HepG2 (cell line): ENCODE results near the gene RARRES1. TPM values are rescaled to one million over a fixed set of nuclear protein-coding genes. Genes with fewer than 3 reads are reported as not detected.

Experiments used
- ATAC-seq: fragments of 200-7000 bp; cut with Tn5 transposase; 3 replicates; pipeline ENCODE4 v1.9.1; 2020; ENCODE audit warnings: mild to moderate bottlenecking, moderate library complexity
- BruUV-seq: library from RNA; stranded (reverse); fragments of 400-500 nt; replicated peaks from 2 replicates; lab custom pipeline; 2021; lab: Mats Ljungman, UMichigan
- CTCF ChIA-PET: fragments of 300-600 bp; formaldehyde crosslinking; extraction: SDS; loops from one replicate; lab custom pipeline; 2021; ENCODE audit warnings: low total read pairs, inconsistent platforms, low intra/inter-chr PET ratio; lab: Yijun Ruan, JAX
- POLR2A ChIA-PET: fragments of 350-600 bp; sonication (Branson Sonifier 250); formaldehyde crosslinking; loops from one replicate; lab custom pipeline; 2020; ENCODE audit warnings: antibody characterized with exemption, inconsistent platforms; lab: Yijun Ruan, JAX
- DNase-seq: peaks from one replicate; pipeline ENCODE4 v3.0.0-alpha.2; 2015; ENCODE audit warnings: low spot score
- FAIRE-seq: peaks from 3 replicates; lab custom pipeline; 2011; peaks lifted over from hg19 to GRCh38; lab: Jason Lieb, UNC
- H2AFZ ChIP-seq: one replicate; pipeline ENCODE4 v1.6.1; 2011; ENCODE audit warnings: low read length, inconsistent platforms
- H3K27ac ChIP-seq: fragments of 300-600 bp; 3 replicates; pipeline ENCODE4 v1.8.0; 2011; ENCODE audit warnings: mixed run types, mild to moderate bottlenecking, mixed read lengths, low read length, inconsistent platforms; ENCODE audit not compliant: insufficient read depth; ENCODE audit errors: extremely low read length
- H3K27me3 ChIP-seq, 2 experiments: fragments of 200-600 bp in 1 of 2; 2 replicates in 1 of 2; 3 replicates in 1 of 2; pipeline versions ENCODE4 v1.6.0 to v1.8.0; 2011; ENCODE audit warnings: low read length in 2 of 2, mild to moderate bottlenecking in 2 of 2, moderate library complexity in 2 of 2, inconsistent platforms in 1 of 2; ENCODE audit not compliant: insufficient read depth in 2 of 2, control insufficient read depth in 1 of 2
- H3K36me3 ChIP-seq, 2 experiments: fragments of 200-600 bp in 1 of 2; replicated peaks in 1 of 2; 2 replicates in 1 of 2; 3 replicates in 1 of 2; pipeline versions ENCODE4 v1.5.1 to v1.8.0; 2011; ENCODE audit warnings: low read length in 2 of 2, inconsistent platforms in 1 of 2; ENCODE audit not compliant: insufficient read depth in 2 of 2, control insufficient read depth in 1 of 2
- H3K4me1 ChIP-seq: 2 replicates; pipeline ENCODE4 v1.5.1; 2012; ENCODE audit warnings: low read length, inconsistent platforms; ENCODE audit not compliant: insufficient read depth
- H3K4me2 ChIP-seq: 2 replicates; pipeline ENCODE4 v1.6.0; 2011; ENCODE audit warnings: low read depth, low read length, inconsistent platforms
- H3K4me3 ChIP-seq, 3 experiments: fragments of 200-600 bp in 1 of 3; sonication (generic), shearing (Covaris generic) in 1 of 3; replicated peaks in 1 of 3; 2 replicates each; pipeline ENCODE4 v1.5.1; 2011 to 2016; ENCODE audit warnings: low read length in 3 of 3, inconsistent platforms in 2 of 3, low read depth in 2 of 3, mild to moderate bottlenecking in 2 of 3, control low read depth in 1 of 3, mixed read lengths in 1 of 3; ENCODE audit not compliant: insufficient read depth in 1 of 3
- H3K79me2 ChIP-seq: one replicate; pipeline ENCODE4 v1.6.1; 2011; ENCODE audit warnings: low read length, inconsistent platforms; ENCODE audit not compliant: insufficient read depth
- H3K9ac ChIP-seq: 2 replicates; pipeline ENCODE4 v1.6.0; 2011; ENCODE audit warnings: mild to moderate bottlenecking, low read depth, low read length, inconsistent platforms; ENCODE audit not compliant: insufficient read depth
- H3K9me3 ChIP-seq: 2 replicates; pipeline ENCODE4 v1.5.1; 2012; ENCODE audit warnings: mild to moderate bottlenecking, low read length
- H4K20me1 ChIP-seq: 2 replicates; pipeline ENCODE4 v1.6.0; 2011; ENCODE audit warnings: inconsistent platforms, mild to moderate bottlenecking, low read length, moderate library complexity; ENCODE audit not compliant: insufficient read depth
- E2F2 ChIP-seq: sonication (generic); formaldehyde crosslinking; IDR thresholded peaks from 2 replicates; pipeline ENCODE4 v1.4.0; 2020; ENCODE audit warnings: missing genetic modification reagents, borderline replicate concordance
- GPN1 ChIP-seq: sonication (generic); formaldehyde crosslinking; IDR thresholded peaks from 2 replicates; pipeline ENCODE4 v1.5.1; 2020; ENCODE audit warnings: missing genetic modification reagents, borderline replicate concordance
- HINFP ChIP-seq: sonication (generic); formaldehyde crosslinking; IDR thresholded peaks from 2 replicates; pipeline ENCODE4 v1.4.0; 2020; ENCODE audit warnings: low read depth, mild to moderate bottlenecking, missing genetic modification reagents
- MYPOP ChIP-seq: sonication (generic); formaldehyde crosslinking; IDR thresholded peaks from 2 replicates; pipeline ENCODE4 v1.8.1; 2023; ENCODE audit warnings: mild to moderate bottlenecking, moderate library complexity, missing genetic modification reagents
- NCOA5 ChIP-seq: sonication (generic); formaldehyde crosslinking; IDR thresholded peaks from 2 replicates; pipeline ENCODE4 v1.4.0; 2020; ENCODE audit warnings: missing genetic modification reagents
- PHF8 ChIP-seq: sonication (generic); formaldehyde crosslinking; IDR thresholded peaks from 2 replicates; pipeline ENCODE4 v1.5.0; 2020; ENCODE audit warnings: missing genetic modification reagents
- PTBP1 ChIP-seq: fragments of 200-400 bp; formaldehyde crosslinking; IDR thresholded peaks from 2 replicates; pipeline ENCODE4 v1.6.1; 2018; ENCODE audit warnings: low read length, low read depth; ENCODE audit not compliant: poor library complexity, severe bottlenecking
- SMAD1 ChIP-seq: sonication (generic); formaldehyde crosslinking; IDR thresholded peaks from 2 replicates; pipeline ENCODE4 v1.4.0; 2020; ENCODE audit warnings: missing genetic modification reagents, low read depth, mild to moderate bottlenecking, borderline replicate concordance
- TEAD2 ChIP-seq: sonication (generic); formaldehyde crosslinking; IDR thresholded peaks from 2 replicates; pipeline ENCODE4 v1.9.0; 2021; ENCODE audit warnings: missing genetic modification reagents
- ZFP41 ChIP-seq: sonication (generic); formaldehyde crosslinking; IDR thresholded peaks from 2 replicates; pipeline ENCODE4 v1.4.0; 2020; ENCODE audit warnings: mild to moderate bottlenecking, missing genetic modification reagents, borderline replicate concordance
- ZNF543 ChIP-seq: sonication (generic); formaldehyde crosslinking; IDR thresholded peaks from 2 replicates; pipeline ENCODE4 v1.4.0; 2020; ENCODE audit warnings: mild to moderate bottlenecking, missing genetic modification reagents
- ZNF547 ChIP-seq: sonication (generic); formaldehyde crosslinking; IDR thresholded peaks from 2 replicates; pipeline ENCODE4 v1.5.1; 2020; ENCODE audit warnings: mild to moderate bottlenecking, missing genetic modification reagents
- ZNF576 ChIP-seq: sonication (generic); formaldehyde crosslinking; IDR thresholded peaks from 2 replicates; pipeline ENCODE4 v1.4.0; 2020; ENCODE audit warnings: mild to moderate bottlenecking, missing genetic modification reagents
- ZNF709 ChIP-seq: sonication (generic); formaldehyde crosslinking; IDR thresholded peaks from 2 replicates; pipeline ENCODE4 v1.5.0; 2020; ENCODE audit warnings: mild to moderate bottlenecking, missing genetic modification reagents
- ZNF749 ChIP-seq: sonication (generic); formaldehyde crosslinking; IDR thresholded peaks from 2 replicates; pipeline ENCODE4 v1.8.0; 2022; ENCODE audit warnings: mild to moderate bottlenecking, missing genetic modification reagents, moderate library complexity, borderline replicate concordance
- ZNF781 ChIP-seq: sonication (generic); formaldehyde crosslinking; IDR thresholded peaks from 2 replicates; pipeline ENCODE4 v1.5.1; 2020; ENCODE audit warnings: borderline replicate concordance, mild to moderate bottlenecking, missing genetic modification reagents; ENCODE audit errors: not compliant biosample characterization
- ZSCAN5A ChIP-seq: sonication (generic); formaldehyde crosslinking; IDR thresholded peaks from 2 replicates; pipeline ENCODE4 v1.8.0; 2022; ENCODE audit warnings: mild to moderate bottlenecking, missing genetic modification reagents, borderline replicate concordance
- in situ Hi-C: cut with HindIII; loops from 2 replicates; pipeline ENCODE4 v1.10.0; 2017; ENCODE audit warnings: low pct_unique_long_range_greater_than_20kb; ENCODE audit not compliant: extremely low pct_ligation_motif_present
- intact Hi-C: fragments of 100-400 bp; cut with micrococcal nuclease; formaldehyde crosslinking; loops from one replicate; pipeline ENCODE4 v1.10.0; 2022; ENCODE audit not compliant: unreplicated experiment
- polyA plus RNA-seq, 8 experiments: library from polyadenylated mRNA; depleted of rRNA in 3 of 8; stranded (reverse) in 7 of 8; unstranded in 1 of 8; fragments of >200 nt; fragmentation: Illumina TruSeq in 4 of 8; extraction: Trizol in 4 of 8; gene quantifications; 2 replicates each; pipeline versions ENCODE4 v1.2.1 to v1.2.3, GENCODE V29; 2011 to 2016; ENCODE audit warnings: low read depth in 4 of 8, missing spikeins in 1 of 8, mixed read lengths in 1 of 8; ENCODE audit not compliant: insufficient read depth in 1 of 8
- total RNA-seq, 5 experiments: library from RNA; depleted of rRNA; stranded (reverse); fragments of >200 nt; fragmentation: Illumina TruSeq; extraction: Trizol; gene quantifications; 2 replicates each; pipeline ENCODE4 v1.2.3, GENCODE V29; 2016; ENCODE audit warnings: low read depth in 1 of 5

The RARRES1 gene
- total and polyA plus RNA-seq, 2 of the 13 experiments (the other 11 are each of a cell fraction or from before 2014, with no cell fraction given): not detected

- no peaks in the 10 kb centered on the region for H3K9me3 ChIP-seq
- no peaks in the 10 kb centered on the region for H3K36me3 ChIP-seq
- DNase-seq (no peak), FAIRE-seq (no peak), ATAC-seq (no peak)
- peaks cover 59% of the 10 kb centered on the region for H3K4me1 ChIP-seq
- no peak overlapping the region for H3K4me3 ChIP-seq
- in situ Hi-C loops (no loop called here), intact Hi-C loops (no loop called here)
- no TSS peak for BruUV-seq
- POLR2A ChIA-PET: no interaction called here
- no peak overlapping the region for H3K27ac ChIP-seq
- no peak overlapping the region for H2AFZ ChIP-seq
- H3K79me2 ChIP-seq: no peaks in the 10 kb centered on the region
- H3K9ac ChIP-seq: no peak overlapping the region
- TF ChIP-seq ZNF709 (CRISPR knock-in tag): no peak
- TF ChIP-seq HINFP (CRISPR knock-in tag): no peak
- no peak for TF ChIP-seq E2F2
- TF ChIP-seq ZNF576 (CRISPR knock-in tag): no peak
- TF ChIP-seq PTBP1: no peak
- TF ChIP-seq TEAD2 (CRISPR knock-in tag): no peak
- TF ChIP-seq NCOA5 (CRISPR knock-in tag): no peak
- no peak for TF ChIP-seq SMAD1 (CRISPR knock-in tag)
- no peak for TF ChIP-seq ZNF749 (CRISPR knock-in tag)
- no peak for TF ChIP-seq ZNF547 (CRISPR knock-in tag)
- no peak for TF ChIP-seq ZFP41
- TF ChIP-seq ZSCAN5A (CRISPR knock-in tag): no peak
- TF ChIP-seq MYPOP (CRISPR knock-in tag): no peak
- TF ChIP-seq ZNF781 (CRISPR knock-in tag): no peak
- TF ChIP-seq ZNF543: no peak
- TF ChIP-seq GPN1 (CRISPR knock-in tag): no peak
- TF ChIP-seq PHF8 (CRISPR knock-in tag): no peak
- TF ChIP-seq, all 625 proteins: peak for 0
- Histone ChIP-seq H3K4me2 (no peak overlapping the region), H3K27me3 (no peaks in the 10 kb centered on the region), H4K20me1 (no peaks in the 10 kb centered on the region)
- CTCF ChIA-PET: no interaction called here
These were observed 40.9 kb upstream of the RARRES1 start for GRCh38 chr3:158773166-158773565.
